Ascending aorta (tissue), 2 donors: ENCODE results near the gene UBE2M. TPM values are rescaled to one million over a fixed set of nuclear protein-coding genes. Genes with fewer than 3 reads are reported as not detected.

Source experiments
- DNase-seq, 2 donors: peaks; one replicate each; pipeline ENCODE4 v3.0.0-alpha.2; 2019; ENCODE audit warnings: low spot score in 2 of 2
- H3K27ac ChIP-seq, 2 donors: fragments of 200-600 bp; sonication (generic); one replicate each; pipeline ENCODE4 v1.5.1; 2016 to 2017; ENCODE audit warnings: mild to moderate bottlenecking in 1 of 2
- H3K27me3 ChIP-seq: fragments of 200-600 bp; sonication (generic); one replicate; pipeline ENCODE4 v1.5.1; 2017
- H3K36me3 ChIP-seq, 2 donors: fragments of 200-600 bp; sonication (generic); one replicate each; pipeline ENCODE4 v1.5.1; 2016
- H3K4me1 ChIP-seq, 2 donors: fragments of 200-600 bp; sonication (generic); one replicate each; pipeline ENCODE4 v1.5.1; 2016 to 2017; ENCODE audit warnings: mild to moderate bottlenecking in 1 of 2
- H3K4me3 ChIP-seq, 2 donors: fragments of 200-600 bp; sonication (generic); one replicate each; pipeline ENCODE4 v1.5.1; 2016 to 2017; ENCODE audit warnings: mild to moderate bottlenecking in 1 of 2
- H3K9me3 ChIP-seq, 2 donors: fragments of 200-600 bp; sonication (generic); one replicate each; pipeline ENCODE4 v1.5.1; 2016
- intact Hi-C: fragments of 100-400 bp; cut with DNase I; formaldehyde crosslinking; loops from one replicate; pipeline ENCODE4 v1.15.1; 2023
- total RNA-seq: library from RNA; depleted of rRNA; stranded (reverse); fragments of >200 nt; gene quantifications from one replicate; pipeline ENCODE4 v1.1.0, GENCODE V29; 2016
- TF ChIP-seq, protein P1 (sequence below), 3 experiments: fragments of 200-600 bp in 2 of 3; fragments of 450-650 bp in 1 of 3; sonication (generic) in 2 of 3; IDR thresholded peaks; one replicate each; pipeline ENCODE4 v1.5.1; 2016 to 2019; ENCODE audit warnings: antibody characterized with exemption in 3 of 3, mild to moderate bottlenecking in 1 of 3, moderate library complexity in 1 of 3

Gene UBE2M
- total RNA-seq, 1 donor from 2014 or later: 14.8 TPM

DNA sequence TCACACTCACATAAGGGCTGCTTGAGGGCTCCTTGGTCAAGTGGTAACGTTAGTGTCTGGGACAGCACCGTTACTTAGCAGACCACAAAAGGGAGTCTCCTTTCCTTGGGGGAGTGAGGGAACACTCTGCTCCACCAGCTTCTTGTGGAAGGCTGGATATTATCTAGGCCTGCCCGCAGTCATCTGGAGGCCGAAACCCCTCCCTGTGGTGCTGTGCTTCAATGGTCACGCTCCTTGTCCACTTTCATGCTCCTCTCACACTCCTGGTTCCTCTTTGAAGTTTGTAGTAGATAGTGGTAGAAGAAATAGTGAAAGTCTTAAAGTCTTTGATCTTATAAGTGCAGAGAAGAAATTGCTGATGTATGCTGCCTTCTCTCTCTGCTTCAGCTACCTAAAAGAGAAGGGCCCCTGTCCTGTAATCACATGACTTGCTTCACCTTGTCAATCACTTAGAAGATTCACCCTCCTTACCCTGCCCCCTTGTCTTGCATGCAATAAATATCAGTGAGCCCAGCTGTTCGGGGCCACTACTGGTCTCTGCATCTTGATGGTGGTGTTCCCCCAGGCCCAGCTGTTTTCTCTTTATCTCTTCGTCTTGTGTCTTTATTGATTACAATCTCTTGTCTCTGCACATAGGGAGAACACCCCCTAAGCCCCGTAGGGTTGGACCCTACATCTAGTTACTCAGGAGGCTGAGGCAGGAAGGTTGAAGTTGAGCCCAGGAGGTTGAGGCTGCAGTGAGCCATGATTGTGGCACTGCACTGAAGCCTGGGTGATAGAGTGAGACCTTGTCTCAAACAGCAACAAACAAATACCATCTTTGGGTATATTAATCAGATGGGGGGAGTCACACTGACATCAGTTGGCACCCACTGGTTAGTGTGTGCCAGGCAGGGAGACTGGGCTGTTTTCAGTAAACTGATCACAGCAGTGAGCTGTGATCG is 26.4 kb upstream of the UBE2M start:
- TF ChIP-seq, protein P1, sequence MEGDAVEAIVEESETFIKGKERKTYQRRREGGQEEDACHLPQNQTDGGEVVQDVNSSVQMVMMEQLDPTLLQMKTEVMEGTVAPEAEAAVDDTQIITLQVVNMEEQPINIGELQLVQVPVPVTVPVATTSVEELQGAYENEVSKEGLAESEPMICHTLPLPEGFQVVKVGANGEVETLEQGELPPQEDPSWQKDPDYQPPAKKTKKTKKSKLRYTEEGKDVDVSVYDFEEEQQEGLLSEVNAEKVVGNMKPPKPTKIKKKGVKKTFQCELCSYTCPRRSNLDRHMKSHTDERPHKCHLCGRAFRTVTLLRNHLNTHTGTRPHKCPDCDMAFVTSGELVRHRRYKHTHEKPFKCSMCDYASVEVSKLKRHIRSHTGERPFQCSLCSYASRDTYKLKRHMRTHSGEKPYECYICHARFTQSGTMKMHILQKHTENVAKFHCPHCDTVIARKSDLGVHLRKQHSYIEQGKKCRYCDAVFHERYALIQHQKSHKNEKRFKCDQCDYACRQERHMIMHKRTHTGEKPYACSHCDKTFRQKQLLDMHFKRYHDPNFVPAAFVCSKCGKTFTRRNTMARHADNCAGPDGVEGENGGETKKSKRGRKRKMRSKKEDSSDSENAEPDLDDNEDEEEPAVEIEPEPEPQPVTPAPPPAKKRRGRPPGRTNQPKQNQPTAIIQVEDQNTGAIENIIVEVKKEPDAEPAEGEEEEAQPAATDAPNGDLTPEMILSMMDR (IDR thresholded peaks at IDR 0.05): no peak
- H3K4me3 ChIP-seq: no peak overlapping the region
- H3K27ac ChIP-seq: no peak overlapping the region
- DNase-seq: no peak
- intact Hi-C loops: no loop called here
- no peaks in the 10 kb centered on the region for H3K9me3 ChIP-seq
- H3K36me3 ChIP-seq: peaks cover 19 to 28% of the 10 kb centered on the region in 2 donors
- peaks cover 0 to 4% of the 10 kb centered on the region in 2 donors for H3K4me1 ChIP-seq
- no peaks in the 10 kb centered on the region for H3K27me3 ChIP-seq

DNA sequence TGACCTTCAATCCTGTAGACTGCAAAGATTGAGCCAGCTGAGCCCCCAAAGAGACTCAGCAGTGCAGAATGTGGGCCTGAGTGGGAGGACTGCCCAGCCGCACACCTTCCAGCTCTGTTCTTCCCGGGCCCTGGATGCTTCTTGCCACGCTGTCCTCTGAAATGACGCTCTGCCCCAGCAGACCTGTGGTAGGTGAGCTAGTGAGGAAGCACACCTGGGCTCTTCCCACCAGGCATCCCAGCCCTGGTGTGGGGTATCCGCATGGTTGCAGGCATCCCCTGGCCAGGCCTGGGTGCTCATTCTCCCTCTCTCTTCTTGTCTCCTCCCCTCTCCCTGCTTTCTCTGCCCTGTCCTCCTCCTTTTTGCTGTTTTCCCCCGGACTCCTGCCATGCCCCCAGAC is 24.6 kb upstream of the UBE2M start:
- TF ChIP-seq, protein P1 (IDR thresholded peaks at IDR 0.05): no peak
- H3K27me3 ChIP-seq: no peaks in the 10 kb centered on the region
- H3K4me1 ChIP-seq: peaks cover 0 to 4% of the 10 kb centered on the region in 2 donors
- DNase-seq: peak in 1 of 2 donors; percentile 57
- H3K4me3 ChIP-seq: no peak overlapping the region
- intact Hi-C loops: no loop called here
- H3K36me3 ChIP-seq: peaks cover 19 to 28% of the 10 kb centered on the region in 2 donors
- H3K9me3 ChIP-seq: no peaks in the 10 kb centered on the region
- no peak overlapping the region for H3K27ac ChIP-seq

DNA sequence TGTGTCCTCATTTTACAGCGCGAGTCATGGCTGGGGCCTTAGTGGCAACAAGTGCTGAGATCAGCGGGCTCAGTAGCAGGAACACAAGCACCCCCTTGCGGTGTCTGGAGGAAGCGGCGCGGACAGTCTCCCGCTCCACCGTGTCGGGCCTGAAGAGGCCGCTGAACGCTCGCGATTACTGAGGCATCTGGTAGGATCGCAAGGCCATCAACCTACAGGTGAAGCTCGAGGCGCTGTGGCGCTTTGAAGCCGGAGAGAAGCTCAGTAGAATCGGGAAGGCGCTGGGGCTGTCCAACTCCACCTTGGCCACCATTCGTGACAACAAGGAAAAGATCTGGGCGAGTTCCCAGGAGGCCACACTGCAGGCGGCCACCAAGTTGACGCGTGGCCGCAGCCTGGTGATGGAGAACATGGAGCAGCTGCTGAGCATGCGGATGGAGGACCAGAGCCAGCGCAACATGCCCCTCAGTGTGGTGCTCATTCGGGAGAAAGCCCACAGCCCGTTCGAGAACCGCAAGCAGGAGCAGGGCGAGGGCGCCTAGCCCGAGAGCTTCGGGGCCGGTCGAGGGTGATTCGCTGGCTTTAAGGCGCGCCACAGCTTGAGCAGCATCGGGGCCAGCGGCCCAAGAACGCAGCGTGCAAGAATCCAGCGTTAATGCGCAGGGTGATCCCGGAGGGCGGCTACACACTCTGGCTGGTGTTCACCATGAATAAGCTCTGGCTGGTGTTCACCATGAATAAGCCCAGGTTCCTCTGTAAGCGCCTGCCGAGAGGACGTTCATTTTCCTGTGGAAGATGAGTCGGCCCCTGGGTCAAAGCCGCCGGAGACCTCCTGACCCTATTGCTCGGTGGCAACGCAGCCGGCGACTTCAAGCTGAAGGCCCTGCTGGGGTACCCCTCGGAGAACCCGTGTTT is 23.1 kb upstream of the UBE2M start:
- Histone ChIP-seq H3K9me3 (no peaks in the 10 kb centered on the region), H3K4me3 (no peak overlapping the region), H3K36me3 (peaks cover 19 to 28% of the 10 kb centered on the region in 2 donors), H3K27ac (peak overlapping the region; percentile 47 to 51), H3K4me1 (peaks cover 0 to 8% of the 10 kb centered on the region in 2 donors), H3K27me3 (no peaks in the 10 kb centered on the region)
- intact Hi-C loops: no loop called here
- DNase-seq: peak; percentile 49 to 92
- TF ChIP-seq, protein P1 (IDR thresholded peaks at IDR 0.05): peak; percentile 87 to 93 (median 88)

DNA sequence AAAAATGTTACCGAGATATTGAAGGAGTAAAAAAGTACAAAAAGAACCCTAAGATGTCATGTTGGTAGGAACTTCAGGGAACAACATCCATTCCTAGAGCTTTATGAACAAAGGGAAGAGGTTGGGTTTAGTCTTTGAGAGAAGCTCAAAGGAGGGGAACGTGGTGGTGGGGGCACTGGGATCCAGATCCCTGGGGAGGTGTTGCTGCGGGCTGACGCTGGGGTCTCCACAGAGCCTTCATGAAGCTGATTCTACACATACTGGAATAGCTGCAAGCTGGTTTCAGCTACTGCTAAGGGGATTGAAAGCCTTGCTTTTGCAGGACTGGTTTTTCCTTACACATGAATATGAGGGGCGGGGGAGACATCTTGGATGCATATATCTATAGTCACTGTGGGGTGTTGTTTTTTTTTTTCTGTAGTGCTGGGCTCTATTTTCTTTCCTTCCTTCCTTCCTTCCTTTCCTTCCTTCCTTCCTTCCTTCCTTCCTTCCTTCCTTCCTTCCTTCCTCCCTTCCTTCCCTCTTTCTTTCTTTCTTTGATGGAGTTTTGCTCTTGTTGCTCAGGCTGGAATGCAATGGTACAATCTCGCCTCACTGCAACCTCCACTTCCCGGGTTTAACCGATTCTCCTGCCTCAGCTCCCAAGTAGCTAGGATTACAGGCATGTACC is 21.2 kb upstream of the UBE2M start:
- Histone ChIP-seq H3K27me3 (no peaks in the 10 kb centered on the region), H3K9me3 (no peaks in the 10 kb centered on the region), H3K4me1 (peaks cover 0 to 10% of the 10 kb centered on the region in 2 donors), H3K36me3 (peaks cover 19 to 28% of the 10 kb centered on the region in 2 donors), H3K27ac (no peak overlapping the region), H3K4me3 (no peak overlapping the region)
- DNase-seq: peak in 1 of 2 donors; percentile 45
- intact Hi-C loops: no loop called here
- TF ChIP-seq, protein P1 (IDR thresholded peaks at IDR 0.05): no peak
